WTC11 (cell line): ENCODE results near the gene SDHAF3. TPM values are rescaled to one million over a fixed set of nuclear protein-coding genes. Genes with fewer than 3 reads are reported as not detected.

Source experiments
- ATAC-seq: fragments of 200-7000 bp; cut with Tn5 transposase; 2 replicates; pipeline ENCODE4 v1.10.0; 2021; ENCODE audit warnings: mild to moderate bottlenecking, moderate library complexity
- CTCF ChIA-PET: fragments of 300-600 bp; sonication (Branson Sonifier 250); formaldehyde crosslinking; loops from one replicate; lab custom pipeline; 2021; ENCODE audit warnings: antibody characterized with exemption; lab: Charles Lee
- POLR2A ChIA-PET: fragments of 350-600 bp; sonication (Branson Sonifier 250); formaldehyde crosslinking; loops from one replicate; lab custom pipeline; 2021; ENCODE audit warnings: antibody characterized with exemption; lab: Charles Lee
- DNase-seq: peaks from one replicate; pipeline ENCODE4 v3.0.0; 2021; ENCODE audit warnings: low spot score
- H3K27ac Mint-ChIP-seq: 2 replicates; pipeline ENCODE4 v1.8.0; 2021; ENCODE audit warnings: mixed read lengths
- H3K27me3 Mint-ChIP-seq: 2 replicates; pipeline ENCODE4 v1.8.0; 2021; ENCODE audit warnings: low read depth, mild to moderate bottlenecking, moderate library complexity, mixed read lengths
- H3K36me3 Mint-ChIP-seq: 2 replicates; pipeline ENCODE4 v1.8.0; 2021; ENCODE audit warnings: mixed read lengths
- H3K4me1 Mint-ChIP-seq: 2 replicates; pipeline ENCODE4 v1.8.0; 2022; ENCODE audit warnings: mixed read lengths
- H3K4me3 Mint-ChIP-seq: 2 replicates; pipeline ENCODE4 v1.8.0; 2021; ENCODE audit warnings: mild to moderate bottlenecking, moderate library complexity, mixed read lengths
- H3K9me3 Mint-ChIP-seq: 2 replicates; pipeline ENCODE4 v1.8.0; 2021; ENCODE audit warnings: mixed read lengths
- CREB1 ChIP-seq: sonication (generic); formaldehyde crosslinking; IDR thresholded peaks from 2 replicates; pipeline ENCODE4 v1.8.0; 2023; ENCODE audit warnings: mild to moderate bottlenecking, missing genetic modification reagents
- E2F1 ChIP-seq: sonication (generic); formaldehyde crosslinking; IDR thresholded peaks from 2 replicates; pipeline ENCODE4 v1.8.0; 2022; ENCODE audit warnings: mild to moderate bottlenecking, missing genetic modification reagents
- E2F5 ChIP-seq: sonication (generic); formaldehyde crosslinking; IDR thresholded peaks from 2 replicates; pipeline ENCODE4 v1.8.1; 2022; ENCODE audit warnings: mild to moderate bottlenecking, moderate library complexity, missing genetic modification reagents
- ETV6 ChIP-seq: sonication (generic); formaldehyde crosslinking; IDR thresholded peaks from 2 replicates; pipeline ENCODE4 v1.8.1; 2022; ENCODE audit warnings: mild to moderate bottlenecking, missing genetic modification reagents
- NFATC4 ChIP-seq: fragments of 250-450 bp; sonication (Bioruptor Pico); IDR thresholded peaks from 2 replicates; pipeline ENCODE4 v1.9.0; 2021; ENCODE audit warnings: mild to moderate bottlenecking
- NFYB ChIP-seq: sonication (generic); formaldehyde crosslinking; conservative IDR thresholded peaks from 2 replicates; pipeline ENCODE4 v1.8.0; 2022; ENCODE audit warnings: low read depth, missing genetic modification reagents
- NR1H2 ChIP-seq: sonication (generic); formaldehyde crosslinking; IDR thresholded peaks from 2 replicates; pipeline ENCODE4 v1.9.0; 2021; ENCODE audit warnings: mild to moderate bottlenecking, moderate library complexity, missing genetic modification reagents
- SP1 ChIP-seq: sonication (generic); formaldehyde crosslinking; conservative IDR thresholded peaks from 2 replicates; pipeline ENCODE4 v1.8.1; 2022; ENCODE audit warnings: missing genetic modification reagents
- total RNA-seq: library from RNA; stranded (reverse); gene quantifications from 3 replicates; pipeline ENCODE4 v1.2.3, GENCODE V29; 2021
- TF ChIP-seq, protein P1 (sequence below): sonication (generic); formaldehyde crosslinking; IDR thresholded peaks from 2 replicates; pipeline ENCODE4 v1.8.1; 2022; ENCODE audit warnings: low read depth, missing genetic modification reagents, borderline replicate concordance
- TF ChIP-seq, protein P2 (sequence below): sonication (generic); formaldehyde crosslinking; IDR thresholded peaks from 2 replicates; pipeline ENCODE4 v1.8.0; 2023; ENCODE audit warnings: missing genetic modification reagents, mild to moderate bottlenecking, borderline replicate concordance
- TF ChIP-seq, protein P3 (sequence below): sonication (generic); formaldehyde crosslinking; IDR thresholded peaks from 2 replicates; pipeline ENCODE4 v1.8.0; 2022; ENCODE audit warnings: mild to moderate bottlenecking, missing genetic modification reagents
- TF ChIP-seq, protein P4 (sequence below): fragments of 250-450 bp; sonication (Bioruptor Pico); IDR thresholded peaks from 2 replicates; pipeline ENCODE4 v1.9.0; 2021; ENCODE audit warnings: moderate library complexity, mild to moderate bottlenecking, inconsistent platforms, borderline replicate concordance

SDHAF3 gene
- total RNA-seq, 1 experiment from 2014 or later = 32.0 TPM

GRCh38 chr7:97118306-97118917 lies 914 bp downstream of the SDHAF3 start:
- no peak for ATAC-seq

GRCh38 chr7:97119747-97120146 lies 2.2 kb downstream of the SDHAF3 start:
- H3K27ac Mint-ChIP-seq = no peak overlapping the region
- H3K27me3 Mint-ChIP-seq = peaks cover 5% of the 10 kb centered on the region; the same call in 1 of the 2 replicates
- H3K36me3 Mint-ChIP-seq = peaks cover 11% of the 10 kb centered on the region
- no peak for TF ChIP-seq CREB1 (CRISPR knock-in tag)
- no peak for TF ChIP-seq NFATC4
- no peak for TF ChIP-seq E2F1 (CRISPR knock-in tag)
- TF ChIP-seq NFYB = no peak
- TF ChIP-seq, protein P1, sequence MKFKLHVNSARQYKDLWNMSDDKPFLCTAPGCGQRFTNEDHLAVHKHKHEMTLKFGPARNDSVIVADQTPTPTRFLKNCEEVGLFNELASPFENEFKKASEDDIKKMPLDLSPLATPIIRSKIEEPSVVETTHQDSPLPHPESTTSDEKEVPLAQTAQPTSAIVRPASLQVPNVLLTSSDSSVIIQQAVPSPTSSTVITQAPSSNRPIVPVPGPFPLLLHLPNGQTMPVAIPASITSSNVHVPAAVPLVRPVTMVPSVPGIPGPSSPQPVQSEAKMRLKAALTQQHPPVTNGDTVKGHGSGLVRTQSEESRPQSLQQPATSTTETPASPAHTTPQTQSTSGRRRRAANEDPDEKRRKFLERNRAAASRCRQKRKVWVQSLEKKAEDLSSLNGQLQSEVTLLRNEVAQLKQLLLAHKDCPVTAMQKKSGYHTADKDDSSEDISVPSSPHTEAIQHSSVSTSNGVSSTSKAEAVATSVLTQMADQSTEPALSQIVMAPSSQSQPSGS = no peak
- TF ChIP-seq, protein P2, sequence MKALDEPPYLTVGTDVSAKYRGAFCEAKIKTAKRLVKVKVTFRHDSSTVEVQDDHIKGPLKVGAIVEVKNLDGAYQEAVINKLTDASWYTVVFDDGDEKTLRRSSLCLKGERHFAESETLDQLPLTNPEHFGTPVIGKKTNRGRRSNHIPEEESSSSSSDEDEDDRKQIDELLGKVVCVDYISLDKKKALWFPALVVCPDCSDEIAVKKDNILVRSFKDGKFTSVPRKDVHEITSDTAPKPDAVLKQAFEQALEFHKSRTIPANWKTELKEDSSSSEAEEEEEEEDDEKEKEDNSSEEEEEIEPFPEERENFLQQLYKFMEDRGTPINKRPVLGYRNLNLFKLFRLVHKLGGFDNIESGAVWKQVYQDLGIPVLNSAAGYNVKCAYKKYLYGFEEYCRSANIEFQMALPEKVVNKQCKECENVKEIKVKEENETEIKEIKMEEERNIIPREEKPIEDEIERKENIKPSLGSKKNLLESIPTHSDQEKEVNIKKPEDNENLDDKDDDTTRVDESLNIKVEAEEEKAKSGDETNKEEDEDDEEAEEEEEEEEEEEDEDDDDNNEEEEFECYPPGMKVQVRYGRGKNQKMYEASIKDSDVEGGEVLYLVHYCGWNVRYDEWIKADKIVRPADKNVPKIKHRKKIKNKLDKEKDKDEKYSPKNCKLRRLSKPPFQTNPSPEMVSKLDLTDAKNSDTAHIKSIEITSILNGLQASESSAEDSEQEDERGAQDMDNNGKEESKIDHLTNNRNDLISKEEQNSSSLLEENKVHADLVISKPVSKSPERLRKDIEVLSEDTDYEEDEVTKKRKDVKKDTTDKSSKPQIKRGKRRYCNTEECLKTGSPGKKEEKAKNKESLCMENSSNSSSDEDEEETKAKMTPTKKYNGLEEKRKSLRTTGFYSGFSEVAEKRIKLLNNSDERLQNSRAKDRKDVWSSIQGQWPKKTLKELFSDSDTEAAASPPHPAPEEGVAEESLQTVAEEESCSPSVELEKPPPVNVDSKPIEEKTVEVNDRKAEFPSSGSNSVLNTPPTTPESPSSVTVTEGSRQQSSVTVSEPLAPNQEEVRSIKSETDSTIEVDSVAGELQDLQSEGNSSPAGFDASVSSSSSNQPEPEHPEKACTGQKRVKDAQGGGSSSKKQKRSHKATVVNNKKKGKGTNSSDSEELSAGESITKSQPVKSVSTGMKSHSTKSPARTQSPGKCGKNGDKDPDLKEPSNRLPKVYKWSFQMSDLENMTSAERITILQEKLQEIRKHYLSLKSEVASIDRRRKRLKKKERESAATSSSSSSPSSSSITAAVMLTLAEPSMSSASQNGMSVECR (CRISPR knock-in tag) = no peak
- TF ChIP-seq E2F5 (CRISPR knock-in tag) = no peak
- TF ChIP-seq, protein P3, sequence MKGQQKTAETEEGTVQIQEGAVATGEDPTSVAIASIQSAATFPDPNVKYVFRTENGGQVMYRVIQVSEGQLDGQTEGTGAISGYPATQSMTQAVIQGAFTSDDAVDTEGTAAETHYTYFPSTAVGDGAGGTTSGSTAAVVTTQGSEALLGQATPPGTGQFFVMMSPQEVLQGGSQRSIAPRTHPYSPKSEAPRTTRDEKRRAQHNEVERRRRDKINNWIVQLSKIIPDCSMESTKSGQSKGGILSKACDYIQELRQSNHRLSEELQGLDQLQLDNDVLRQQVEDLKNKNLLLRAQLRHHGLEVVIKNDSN = no peak
- TF ChIP-seq ETV6 (CRISPR knock-in tag) = no peak
- TF ChIP-seq, protein P4, sequence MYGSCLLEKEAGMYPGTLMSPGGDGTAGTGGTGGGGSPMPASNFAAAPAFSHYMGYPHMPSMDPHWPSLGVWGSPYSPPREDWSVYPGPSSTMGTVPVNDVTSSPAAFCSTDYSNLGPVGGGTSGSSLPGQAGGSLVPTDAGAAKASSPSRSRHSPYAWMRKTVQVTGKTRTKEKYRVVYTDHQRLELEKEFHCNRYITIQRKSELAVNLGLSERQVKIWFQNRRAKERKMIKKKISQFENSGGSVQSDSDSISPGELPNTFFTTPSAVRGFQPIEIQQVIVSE (CRISPR knock-in tag) = no peak
- no peak for TF ChIP-seq NR1H2
- CTCF ChIA-PET = no interaction called here
- H3K4me3 Mint-ChIP-seq = peak overlapping the region; percentile 97
- no peak for DNase-seq
- peaks cover 19% of the 10 kb centered on the region for H3K9me3 Mint-ChIP-seq
- POLR2A ChIA-PET = no interaction called here
- peaks cover 33% of the 10 kb centered on the region for H3K4me1 Mint-ChIP-seq
- no peak for ATAC-seq

More at GRCh38 chr7:97118306-97118917, 914 bp downstream of the SDHAF3 start:
- ChIA-PET CTCF (interaction anchor here (1.6 kb wide), 1 partner anchor 16 kb away, joined by 4 read pairs; no protein-coding TSS in a partner anchor), POLR2A (interaction anchor here (1.6 to 2.2 kb wide), 2 partner anchors 8 to 12 kb away, joined by 6 to 14 read pairs; no protein-coding TSS in a partner anchor)
- no peak for DNase-seq
- Mint-ChIP-seq H3K9me3 (peaks cover 13% of the 10 kb centered on the region), H3K36me3 (peaks cover 8% of the 10 kb centered on the region), H3K27me3 (peaks cover 11% of the 10 kb centered on the region), H3K4me3 (peak overlapping the region; percentile 97), H3K4me1 (peaks cover 30% of the 10 kb centered on the region), H3K27ac (peak overlapping the region; percentile 76; the same call in 1 of the 2 replicates)
- no peak for TF ChIP-seq SP1 (CRISPR knock-in tag)
- no peak for TF ChIP-seq NFATC4
